GM19455 (cell line): ENCODE measurements around the gene SYT8.
"Not testable (repeated sequence)": the region's sequence is repeated elsewhere in the genome, so short reads cannot be mapped to it uniquely, and the experiment has no call there.

ENCODE experiments used
- ATAC-seq: cut with Tn5 transposase; IDR thresholded peaks from one replicate; pipeline ENCODE4 v1.9.1; 2021; ENCODE audit not compliant: unreplicated experiment

The SYT8 gene, protein sequence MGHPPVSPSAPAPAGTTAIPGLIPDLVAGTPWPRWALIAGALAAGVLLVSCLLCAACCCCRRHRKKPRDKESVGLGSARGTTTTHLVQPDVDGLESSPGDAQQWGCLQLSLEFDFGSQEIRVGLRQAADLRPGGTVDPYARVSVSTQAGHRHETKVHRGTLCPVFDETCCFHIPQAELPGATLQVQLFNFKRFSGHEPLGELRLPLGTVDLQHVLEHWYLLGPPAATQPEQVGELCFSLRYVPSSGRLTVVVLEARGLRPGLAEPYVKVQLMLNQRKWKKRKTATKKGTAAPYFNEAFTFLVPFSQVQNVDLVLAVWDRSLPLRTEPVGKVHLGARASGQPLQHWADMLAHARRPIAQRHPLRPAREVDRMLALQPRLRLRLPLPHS

DNA sequence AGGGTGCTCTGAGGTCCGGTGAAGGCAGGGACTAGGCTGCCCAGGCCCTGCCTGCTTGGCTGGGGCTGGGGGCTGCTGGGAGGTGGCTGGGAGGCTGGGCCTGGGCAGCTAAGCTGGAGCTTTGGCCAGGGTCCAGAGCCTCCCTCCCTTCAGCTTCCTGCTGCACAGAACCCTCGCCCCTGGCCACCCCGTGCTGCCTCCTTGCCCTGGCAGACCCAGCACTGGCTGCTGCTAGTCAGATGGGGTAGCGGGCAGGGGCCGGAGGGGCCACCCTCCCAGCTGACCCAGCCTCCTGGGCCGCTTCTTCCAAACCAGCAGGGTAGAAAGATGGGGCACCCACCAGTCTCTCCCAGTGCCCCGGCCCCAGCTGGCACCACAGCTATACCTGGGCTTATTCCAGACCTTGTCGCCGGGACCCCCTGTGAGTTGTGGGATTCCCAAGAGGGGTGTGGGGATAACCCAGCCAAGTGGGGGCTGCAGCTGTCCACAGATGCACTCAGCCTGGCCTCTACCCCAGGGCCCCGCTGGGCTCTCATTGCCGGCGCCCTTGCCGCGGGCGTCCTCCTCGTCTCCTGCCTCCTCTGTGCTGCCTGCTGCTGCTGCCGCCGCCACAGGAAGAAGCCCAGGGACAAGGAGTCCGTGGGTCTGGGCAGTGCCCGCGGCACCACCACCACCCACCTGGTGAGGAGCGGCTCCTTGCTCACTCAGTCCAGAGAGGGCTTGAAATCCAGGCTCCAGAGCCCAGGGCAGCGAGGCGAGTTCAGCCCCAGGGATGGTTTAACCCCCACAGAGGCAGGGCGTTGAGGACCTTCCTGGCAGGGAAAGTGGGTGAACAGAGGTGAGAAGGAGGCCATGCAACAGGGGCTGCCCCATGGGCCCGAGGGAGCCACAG lies at the start of gene SYT8:
SYT8 (plus strand) TSS at position 212 of the 892 bp plus-strand sequence; CDS start at position 328, 116 bp downstream.
- no peak for ATAC-seq

DNA sequence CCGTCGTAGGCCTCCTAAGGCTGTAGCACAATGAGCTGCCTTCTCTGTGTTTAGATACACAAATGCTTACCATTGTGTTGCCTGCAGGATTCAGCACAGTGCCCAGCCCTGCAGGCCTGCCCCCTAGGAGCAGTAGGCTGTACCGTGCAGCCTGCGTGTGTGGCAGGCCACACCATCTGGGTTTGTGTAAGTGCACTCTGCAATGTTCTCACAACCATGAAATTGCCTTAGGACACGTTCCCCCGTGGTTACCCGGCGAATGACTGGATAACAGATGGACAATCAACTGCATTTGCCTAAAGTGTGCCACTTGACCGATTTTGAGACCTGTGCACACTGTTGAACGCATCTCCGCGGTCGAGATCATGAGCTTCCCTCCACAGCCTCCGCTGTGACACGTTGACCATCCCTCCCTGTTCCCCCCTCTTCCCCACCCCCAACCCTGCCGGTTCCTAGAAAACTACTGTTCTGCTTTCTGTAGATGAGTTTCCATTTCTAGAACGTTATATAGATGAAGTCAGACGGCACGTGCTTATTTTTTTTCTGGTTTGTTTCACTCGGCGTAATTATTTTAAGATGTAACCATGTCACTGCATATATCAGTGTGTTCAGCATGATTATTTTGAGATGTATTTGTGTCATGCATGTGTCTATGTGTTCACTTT lies 48.9 kb upstream of the SYT8 start:
- no peak for ATAC-seq

DNA sequence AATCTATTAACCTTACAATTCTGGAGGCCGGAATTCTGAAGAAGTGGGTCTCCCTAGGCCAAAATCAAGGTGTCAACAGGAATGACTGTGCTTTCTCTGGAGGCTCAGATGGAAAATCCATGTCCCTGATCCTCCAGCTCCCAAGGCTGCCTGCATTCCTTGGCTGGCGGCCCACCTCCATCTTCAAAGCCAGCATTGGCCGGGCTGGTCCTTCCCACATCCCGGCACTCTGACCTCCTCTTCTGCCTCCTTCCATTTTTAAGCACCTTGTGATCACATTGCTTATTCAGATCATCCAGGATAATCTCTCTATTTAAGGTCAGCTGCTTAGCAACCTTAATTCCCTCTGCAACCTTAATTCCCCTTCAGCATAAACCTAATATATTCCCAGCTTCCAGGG lies 48.3 kb upstream of the SYT8 start:
- ATAC-seq = no peak

DNA sequence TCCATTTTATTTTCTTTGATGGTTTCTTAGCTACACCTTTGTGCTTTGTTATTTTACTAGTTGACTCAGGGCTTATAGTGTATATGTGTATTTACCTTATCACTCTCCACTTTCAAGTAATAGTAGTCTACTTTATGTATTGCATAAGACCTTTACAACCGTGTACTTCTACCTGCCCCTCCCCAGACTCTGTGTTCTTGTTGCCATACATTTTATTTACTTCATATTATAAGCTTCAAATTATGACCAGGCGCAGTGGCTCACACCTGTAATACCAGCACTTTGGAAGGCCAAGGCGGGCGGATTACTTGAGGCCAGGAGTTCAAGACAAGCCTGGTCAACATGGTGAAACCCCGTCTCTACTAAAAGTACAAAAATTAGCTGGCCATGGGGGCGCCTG lies 42.9 kb upstream of the SYT8 start:
- ATAC-seq = no peak

DNA sequence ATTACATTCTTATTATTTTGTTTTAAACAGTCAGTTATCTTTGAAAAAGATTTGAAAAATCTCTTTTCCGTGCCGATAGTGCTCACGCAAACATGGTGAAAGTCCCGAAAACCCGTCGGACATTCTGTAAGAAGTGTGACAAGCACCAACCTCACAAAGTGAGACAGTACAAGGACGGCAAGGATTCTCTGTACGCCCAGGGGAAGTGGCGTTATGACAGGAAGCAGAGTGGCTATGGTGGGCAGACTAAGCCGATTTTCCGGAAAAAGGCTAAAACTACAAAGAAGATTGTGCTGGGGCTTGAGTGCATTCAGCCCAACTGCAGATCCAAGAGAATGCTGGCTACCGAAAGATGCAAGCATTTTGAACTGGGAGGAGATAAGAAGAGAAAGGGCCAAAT lies 42.3 kb upstream of the SYT8 start:
- ATAC-seq = no peak

DNA sequence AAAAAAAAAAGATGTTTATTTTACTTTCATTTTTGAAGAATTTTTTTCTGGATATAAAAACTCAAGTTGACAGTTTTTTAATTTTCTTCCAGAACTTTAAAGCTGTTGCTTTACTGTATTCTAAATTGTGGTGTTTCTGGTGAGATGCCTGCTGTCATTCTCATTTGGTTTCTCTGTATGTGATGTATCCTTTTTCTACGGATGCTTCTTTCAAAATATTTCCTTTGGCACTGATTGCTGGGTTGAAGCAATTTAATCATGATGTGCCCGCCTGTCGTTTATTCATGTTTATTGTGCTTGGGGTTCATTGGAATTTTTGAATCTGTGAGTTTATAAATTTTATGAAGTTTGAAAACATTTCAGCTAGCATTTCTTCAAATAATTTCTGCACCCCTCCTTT lies 41.7 kb upstream of the SYT8 start:
- no peak for ATAC-seq

DNA sequence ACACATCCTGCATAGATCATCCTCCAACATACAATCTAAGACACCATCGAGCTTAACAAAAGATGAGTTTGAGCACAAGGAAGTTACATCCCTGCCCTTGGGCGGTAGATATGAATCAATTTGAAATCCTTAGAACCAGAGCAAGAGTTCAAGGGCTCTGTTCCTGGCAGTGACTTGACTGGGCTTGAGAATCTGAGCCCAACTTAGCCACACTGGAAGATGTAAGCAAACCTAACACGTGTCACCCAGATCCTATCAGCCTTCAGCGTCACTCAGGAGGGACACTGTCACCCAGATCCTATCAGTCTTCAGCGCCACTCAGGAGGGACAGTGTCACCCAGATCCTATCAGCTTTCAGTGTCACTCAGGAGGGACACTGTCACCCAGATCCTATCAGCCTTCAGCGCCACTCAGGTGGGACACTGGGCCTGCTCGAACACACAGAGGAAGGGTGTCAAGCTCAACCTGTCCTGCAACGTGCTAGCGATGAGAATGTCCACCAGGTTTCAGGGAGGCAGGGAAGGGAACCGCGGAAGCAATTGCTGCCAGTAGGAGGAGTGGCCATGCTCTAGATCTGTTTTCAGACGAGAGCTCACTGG lies 38.3 kb upstream of the SYT8 start:
- no peak for ATAC-seq

DNA sequence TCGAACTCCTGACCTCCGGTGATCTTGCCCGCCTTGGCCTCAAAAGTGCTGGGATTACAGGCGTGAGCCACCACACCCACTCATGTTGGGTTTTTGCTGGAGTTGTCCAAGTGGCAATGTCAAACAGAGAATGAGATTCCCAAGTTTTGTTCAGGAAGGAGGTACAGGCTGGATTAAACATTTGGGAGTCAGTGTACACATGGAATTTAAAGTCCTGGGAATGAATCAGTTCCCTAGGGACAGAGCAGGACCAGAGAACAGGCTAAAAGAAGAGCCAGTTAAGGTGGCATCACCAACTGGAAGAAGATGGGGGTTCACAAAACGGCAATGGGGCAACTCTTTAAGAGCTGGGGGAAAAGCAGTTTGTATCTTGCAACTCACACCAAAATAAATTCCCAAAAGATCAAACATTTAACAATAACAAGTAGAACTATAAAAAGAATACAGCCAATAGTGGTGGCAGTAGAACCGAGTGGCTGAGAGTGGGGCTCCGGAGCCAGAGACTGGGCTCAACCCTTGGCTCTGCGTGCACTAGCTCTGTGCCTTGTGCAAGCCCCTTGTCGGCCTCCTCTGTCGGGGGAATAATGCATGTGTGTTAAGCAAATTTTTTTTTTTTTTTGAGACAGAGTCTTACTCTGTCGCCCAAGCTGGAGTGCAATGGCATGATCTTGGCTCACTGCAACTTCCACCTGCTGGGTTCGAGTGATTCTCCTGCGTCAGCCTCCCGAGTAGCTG lies 37.2 kb upstream of the SYT8 start:
- no peak for ATAC-seq

DNA sequence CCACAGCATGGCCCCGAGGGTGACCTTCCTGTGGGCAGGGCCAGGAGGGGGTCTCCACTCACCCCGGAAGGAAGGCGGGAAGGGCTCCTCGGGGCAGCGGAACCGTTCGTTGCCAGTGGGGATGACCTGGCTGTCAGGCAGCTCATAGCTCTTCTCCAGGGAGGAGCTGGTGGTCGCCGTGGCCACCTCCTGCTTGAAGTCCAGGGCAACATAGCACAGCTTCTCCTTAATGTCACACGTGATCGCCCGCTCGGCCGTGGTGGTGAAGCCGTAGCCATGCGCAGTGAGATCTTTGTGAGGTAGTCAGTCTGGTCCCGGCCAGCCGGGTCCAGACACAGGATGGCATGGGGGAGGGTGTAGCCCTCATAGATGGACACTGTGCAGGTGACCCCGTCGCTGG lies 31.5 kb upstream of the SYT8 start:
- no peak for ATAC-seq

DNA sequence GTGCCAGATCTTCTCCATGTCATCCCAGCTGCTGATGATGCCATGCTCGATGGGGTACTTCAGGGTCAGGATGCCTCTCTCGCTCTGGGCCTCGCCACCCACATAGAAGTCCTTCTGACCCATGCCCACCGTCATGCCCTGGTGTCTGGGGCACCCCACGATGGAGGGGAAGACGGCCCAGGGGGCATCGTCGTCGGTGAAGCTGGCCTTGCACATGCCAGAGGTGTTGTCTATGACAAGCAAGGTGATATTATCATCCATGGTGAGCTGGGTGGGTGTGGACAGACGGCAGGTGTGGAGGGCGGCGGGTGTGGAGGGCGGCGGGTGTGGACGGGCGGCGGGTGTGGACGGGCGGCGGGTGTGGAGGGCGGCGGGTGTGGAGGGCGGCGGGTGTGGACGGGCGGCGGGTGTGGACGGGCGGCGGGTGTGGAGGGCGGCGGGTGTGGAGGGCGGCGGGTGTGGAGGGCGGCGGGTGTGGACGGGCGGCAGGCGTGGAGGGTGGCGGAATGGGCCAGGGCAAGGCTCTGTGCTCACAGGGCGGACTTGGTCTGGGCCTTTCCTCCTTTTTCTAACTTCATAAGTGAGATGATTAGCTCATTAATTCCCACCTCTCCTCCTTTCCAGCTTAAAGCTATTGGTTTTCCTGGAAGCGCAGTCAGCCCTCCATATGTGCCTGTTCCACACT lies 30.8 kb upstream of the SYT8 start:
- not testable (repeated sequence) for ATAC-seq

DNA sequence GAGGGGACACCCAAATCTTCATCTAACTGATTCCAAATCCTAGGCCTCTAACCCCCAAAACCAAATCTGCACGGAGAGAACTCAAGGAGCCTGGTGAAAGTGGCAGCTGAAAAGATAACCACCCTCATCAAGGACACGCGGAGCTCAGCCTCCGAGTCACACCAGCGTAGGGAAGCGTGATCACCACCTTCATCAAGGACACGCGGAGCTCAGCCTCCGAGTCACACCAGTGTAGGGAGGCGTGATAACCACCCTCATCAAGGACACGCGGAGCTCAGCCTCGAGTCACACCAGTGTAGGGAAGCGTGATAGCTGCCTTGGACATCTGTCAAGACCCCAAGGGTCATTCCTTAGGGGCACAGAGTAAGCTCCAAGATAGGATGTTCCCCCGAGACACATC lies 29.3 kb upstream of the SYT8 start:
- no peak for ATAC-seq

DNA sequence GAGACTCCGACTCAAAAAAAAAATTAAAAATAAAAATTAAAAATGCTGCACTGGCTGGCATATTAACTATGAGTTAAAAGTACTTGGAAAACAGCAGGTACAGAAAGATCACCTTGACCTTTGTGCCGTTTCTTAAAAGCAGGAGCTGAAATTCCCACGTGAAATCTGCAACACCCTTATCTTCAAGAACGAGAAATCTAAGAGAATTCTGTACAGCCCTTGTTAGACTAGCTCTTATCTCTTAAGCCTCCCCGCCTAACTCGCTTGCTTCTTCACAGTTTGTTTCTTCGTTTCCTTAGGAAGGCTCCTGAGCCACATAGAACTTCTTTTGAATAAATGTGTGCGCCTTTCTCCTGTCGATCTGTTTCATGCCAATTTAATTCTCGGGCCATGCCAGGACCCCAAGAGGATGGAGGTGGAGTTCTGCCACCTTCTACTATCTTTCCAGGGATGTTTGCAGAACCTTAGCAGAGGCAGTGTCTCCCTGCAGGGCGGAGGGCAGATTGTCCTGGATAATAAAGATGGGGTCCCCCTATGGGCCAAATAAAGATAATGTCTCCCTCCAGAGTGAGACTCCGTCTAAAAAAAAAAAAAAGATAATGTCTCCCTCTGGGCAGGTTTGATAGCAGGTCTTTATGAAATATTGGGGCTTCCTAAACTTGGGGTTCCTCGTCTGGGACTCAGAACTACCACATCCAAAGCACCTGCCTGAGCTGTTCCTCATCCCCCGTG lies 27.4 kb upstream of the SYT8 start:
- ATAC-seq = no peak

DNA sequence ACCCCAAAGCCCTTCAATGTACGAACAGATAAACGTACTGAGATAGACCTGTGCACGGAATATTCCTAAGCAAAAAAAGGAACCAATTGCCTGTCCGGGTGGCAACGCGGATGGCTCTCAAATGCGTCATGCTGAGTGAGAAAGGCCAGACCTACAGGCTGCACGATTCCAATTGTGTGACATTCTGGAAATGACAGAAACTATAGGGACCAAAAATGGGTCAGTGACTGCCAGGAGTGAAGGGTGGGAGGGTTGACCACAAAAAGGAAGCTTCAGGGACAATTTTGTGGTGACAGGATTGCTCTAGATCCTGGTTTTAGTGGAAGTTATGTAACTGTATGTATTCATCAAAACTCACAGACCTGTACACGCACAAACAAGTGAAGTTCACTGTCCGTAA lies 24.0 kb upstream of the SYT8 start:
- ATAC-seq = no peak

DNA sequence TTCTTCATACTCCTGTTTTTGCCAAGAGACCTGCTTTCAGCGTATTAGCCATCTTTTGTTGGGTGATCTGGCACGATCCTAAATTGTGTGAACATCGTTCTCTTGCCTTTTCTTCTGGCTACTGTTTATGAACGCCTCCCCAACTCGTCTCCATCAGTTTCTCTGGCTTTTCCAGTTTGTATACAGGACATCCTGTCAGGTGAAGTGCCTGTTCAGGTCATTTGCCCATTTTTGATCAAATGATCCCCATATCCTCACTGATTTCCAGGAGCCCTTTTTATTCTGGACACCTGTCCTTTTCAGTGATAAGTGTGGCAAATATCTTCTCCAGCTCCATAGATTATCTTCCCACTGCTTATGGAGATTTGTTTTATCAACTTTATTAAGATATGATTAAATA lies 22.5 kb upstream of the SYT8 start:
- ATAC-seq = no peak

DNA sequence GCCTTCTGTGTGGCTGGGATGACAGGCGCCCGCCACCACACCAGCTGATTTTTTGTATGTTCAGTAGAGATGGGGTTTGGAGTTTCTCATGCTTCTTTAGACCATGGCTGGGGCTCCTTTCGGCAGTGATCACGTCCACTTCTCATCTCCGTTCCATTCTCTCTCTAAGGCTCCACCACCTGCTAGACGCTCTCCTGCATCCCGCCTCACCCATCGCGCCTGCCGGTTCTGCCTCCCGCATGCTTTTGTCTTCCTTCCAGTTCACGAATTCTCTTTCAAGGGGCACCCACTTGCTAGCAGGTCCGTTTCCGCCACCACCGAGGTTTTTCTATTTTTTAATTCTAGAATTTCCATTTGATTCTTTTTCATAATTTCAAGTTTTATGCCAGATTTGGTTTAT lies 22.0 kb upstream of the SYT8 start:
- ATAC-seq = no peak

DNA sequence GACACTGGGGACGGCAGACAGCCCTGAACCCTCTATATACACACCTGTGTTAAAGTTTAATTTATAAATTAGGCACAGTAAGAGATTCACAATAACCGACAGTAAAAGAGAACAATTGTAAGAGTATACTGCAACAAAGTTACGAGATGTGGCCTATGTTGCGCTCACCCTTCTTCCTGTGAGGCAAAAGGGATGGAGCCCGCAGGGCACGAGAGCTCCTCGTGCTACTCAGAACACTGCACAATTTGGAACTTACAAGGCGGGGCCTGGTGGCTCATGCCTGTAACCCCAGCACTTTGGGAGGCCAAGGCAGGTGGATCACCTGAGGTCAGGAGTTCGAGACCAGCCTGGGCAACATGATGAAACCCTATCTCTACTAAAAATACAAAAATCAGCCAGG lies 21.4 kb upstream of the SYT8 start:
- not testable (repeated sequence) for ATAC-seq

DNA sequence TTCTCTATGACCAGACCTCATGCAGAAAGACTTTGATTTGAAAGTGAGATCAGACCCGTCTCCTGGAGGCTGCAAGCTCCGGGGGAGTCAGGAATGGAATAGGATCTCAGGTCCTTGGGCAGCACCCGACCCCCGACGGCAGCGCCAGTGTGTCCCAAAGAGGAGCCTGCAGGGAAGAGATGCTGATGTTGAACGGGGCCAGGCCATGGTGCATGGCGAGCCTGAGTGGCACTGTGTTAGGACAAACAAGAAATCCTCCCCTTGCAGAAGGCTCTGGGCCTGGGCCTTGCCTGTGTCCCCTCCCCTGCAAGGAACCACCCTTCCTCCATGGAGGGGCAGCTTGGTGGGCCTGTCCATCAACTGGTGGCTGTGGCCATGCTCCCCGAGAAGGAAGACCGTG lies 20.1 kb upstream of the SYT8 start:
- no peak for ATAC-seq

DNA sequence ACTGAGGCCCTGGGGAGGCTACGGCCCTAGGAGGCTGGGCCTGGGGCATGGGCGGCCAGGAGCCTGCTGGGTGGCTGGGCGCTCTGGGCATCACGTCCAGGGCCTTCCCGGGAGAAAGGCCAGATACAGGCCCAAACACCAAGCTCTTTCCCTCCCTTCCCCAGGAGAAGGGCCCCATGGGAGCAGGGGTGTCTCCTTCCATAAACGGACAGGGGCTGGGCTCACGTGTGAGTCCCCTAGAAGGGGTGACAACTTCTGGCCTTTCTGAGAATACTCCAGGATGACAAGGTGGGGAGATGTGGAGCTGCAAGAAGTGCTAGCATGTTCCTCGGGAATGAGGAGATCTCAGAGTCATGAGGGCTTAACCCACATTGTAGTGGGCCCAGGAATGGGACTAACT lies 19.5 kb upstream of the SYT8 start:
- no peak for ATAC-seq

DNA sequence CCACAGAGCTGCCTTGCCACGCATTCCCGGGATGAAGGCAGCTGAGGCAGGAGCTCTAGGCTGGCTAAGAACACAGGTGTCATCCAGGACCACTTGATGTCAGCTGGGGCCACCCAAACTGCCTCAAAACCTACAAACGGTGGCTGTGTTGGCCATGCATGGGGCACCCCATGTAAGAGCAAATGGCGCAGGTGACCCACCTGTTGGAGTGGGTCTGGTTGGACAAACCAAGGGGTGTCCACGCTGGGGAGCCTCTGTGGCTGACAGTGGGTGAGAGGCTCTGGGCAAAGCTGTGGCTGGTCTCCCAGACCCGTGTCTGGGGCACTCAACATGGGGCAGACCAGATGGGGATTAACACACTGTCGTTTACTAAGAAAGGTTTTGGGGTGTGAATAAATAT lies 19.0 kb upstream of the SYT8 start:
- no peak for ATAC-seq
